NCI-H2107 (cell line): ENCODE data around the gene SHOX.
"Not testable (repeated sequence)": the region's sequence is repeated elsewhere in the genome, so short reads cannot be mapped to it uniquely, and the experiment has no call there.

ENCODE experiments used
- DNase-seq: peaks from one replicate; lab custom pipeline; 2025; lab: John Stamatoyannopoulos, UW

SHOX gene

DNA sequence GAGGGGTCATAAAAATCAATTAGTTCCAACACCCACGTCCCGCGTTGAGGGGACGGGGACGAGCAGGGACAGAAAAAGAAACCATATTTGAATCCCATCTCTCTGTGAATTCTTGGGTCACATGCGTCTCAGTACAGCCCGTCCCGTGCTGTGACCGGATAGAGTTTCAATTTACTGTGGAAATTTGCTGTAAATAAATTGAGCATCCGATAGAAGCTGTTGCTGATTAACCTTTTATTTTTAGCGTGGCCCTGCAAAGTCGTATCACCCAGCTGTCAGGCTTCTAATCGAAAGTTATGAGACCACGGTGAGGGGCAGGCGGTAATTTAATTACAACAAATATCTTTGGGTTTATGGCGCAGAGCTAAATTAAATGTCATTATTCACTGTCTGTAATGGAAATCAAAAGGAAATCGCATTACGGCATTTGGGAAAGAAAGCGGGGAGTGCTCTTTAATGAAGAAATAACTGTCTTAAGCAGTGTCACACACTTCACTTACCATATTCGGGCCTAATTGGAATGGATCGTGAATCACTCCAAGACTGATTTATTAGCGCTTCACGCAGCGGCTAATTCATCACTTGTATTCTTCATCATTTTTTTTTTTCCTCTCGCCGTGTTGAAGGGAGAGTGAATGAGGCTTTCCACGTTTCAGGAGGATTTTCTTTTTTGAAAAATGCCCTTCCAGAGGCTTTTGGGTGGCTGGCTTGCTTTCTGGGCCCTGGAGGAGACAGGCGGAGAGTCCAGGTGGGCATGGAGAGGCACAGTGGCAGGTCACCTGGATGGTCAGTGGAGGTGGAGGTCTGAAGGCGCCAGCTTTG lies 7.3 kb downstream of the SHOX start:
- DNase-seq, result no peak

DNA sequence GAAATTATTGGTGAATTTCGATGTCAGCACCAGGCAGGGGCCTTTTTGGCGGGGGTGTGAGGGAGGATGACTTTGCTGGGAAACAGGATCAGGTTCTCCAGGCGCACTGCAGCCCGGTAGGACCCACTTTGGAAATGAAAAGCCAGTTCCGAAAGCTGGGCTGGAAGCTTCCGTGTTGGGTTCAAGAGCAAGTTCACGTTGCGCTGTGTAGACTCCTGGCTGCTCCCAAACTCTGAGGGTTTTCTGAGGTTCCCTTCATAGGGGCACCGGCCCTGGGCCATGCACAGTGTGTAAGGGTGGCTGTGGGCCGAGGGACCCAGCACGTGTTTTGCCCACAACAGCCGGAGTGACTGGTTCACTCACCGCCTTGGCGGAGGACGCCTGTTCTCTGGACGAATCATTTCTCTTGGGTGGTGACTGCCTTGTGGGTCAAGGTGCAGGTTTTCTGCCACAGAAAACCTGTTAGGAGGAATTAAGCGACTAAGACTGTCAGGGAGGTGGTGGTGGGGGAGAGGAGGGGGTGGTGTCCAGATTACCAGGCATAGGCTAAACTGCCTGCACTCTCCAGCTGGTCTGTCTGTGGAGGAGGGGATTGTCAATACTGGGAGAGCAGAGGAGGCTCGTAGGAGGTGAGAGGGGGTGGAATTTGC lies 8.0 kb downstream of the SHOX start:
- no peak for DNase-seq

DNA sequence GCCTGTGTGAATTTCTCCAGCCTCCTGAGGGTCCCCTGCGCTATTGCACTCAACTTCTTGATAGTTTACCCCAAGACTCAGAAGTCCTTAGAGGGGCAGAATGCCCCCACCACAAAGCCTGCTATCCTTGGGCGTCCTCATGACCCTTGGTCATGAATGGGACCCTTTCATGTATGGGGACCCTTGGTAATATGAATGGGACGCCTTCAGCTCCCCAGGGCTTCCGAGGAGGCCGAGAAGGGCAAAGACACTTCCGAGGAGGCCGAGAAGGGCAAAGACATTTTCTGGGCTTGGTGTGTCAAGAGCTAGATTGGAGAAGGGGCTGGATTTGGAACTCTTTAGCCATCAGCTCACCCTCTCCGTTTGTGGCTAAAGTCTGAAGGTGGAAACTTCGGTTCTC lies 8.6 kb downstream of the SHOX start:
- DNase-seq, result no peak

DNA sequence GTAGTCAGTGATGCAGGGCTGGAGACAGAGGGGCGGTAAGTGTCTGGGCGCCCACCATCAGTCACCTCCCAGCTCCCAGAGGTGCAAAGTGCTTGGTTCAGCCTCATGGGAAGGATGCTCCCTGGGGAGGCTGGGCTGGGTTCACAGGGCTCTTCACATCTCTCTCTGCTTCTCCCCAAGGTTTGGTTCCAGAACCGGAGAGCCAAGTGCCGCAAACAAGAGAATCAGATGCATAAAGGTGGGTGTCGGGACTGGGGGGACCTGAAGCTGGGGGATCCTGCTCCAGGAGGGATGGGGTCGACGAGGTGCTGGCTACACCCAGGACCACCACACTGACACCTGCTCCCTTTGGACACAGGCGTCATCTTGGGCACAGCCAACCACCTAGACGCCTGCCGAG lies 10.1 kb downstream of the SHOX start:
- no peak for DNase-seq

DNA sequence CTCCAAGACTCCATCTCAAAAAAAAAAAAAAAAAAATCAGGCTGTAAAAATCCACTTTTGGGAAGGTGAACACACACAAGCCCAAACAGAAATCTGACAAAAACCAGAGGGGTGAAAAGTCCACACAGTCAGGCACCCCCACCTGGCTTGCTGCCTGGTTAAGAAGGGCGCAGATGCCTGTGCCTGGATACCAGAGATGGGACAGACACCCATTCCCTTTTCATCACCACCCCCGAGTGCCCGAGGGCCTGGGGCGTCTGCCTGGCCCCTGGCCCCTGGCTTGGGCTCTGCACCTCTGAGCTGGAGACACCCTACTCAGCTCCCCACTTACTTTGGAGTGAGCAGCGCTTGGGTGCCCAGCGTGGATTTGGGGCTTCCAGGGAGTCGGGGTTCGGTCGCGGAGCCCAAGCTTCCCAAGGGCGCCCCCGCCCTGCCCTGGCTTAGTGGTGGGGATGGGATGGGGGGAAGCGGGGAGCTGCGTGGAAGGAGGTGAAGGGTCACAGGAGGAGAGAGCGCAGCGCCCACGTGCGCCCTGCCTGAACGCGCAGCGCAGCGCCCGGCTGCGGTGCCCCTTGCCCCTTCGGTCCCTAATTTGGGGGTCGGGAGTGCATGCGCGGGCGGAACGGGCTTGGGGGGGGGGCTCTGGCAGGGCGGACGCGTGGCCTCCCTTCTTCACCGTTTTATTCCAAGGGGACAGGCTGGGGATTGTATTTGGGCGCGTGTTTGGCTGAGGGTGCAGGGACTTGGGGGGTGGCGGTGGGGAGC lies 11.3 kb downstream of the SHOX start:
- no peak for DNase-seq

DNA sequence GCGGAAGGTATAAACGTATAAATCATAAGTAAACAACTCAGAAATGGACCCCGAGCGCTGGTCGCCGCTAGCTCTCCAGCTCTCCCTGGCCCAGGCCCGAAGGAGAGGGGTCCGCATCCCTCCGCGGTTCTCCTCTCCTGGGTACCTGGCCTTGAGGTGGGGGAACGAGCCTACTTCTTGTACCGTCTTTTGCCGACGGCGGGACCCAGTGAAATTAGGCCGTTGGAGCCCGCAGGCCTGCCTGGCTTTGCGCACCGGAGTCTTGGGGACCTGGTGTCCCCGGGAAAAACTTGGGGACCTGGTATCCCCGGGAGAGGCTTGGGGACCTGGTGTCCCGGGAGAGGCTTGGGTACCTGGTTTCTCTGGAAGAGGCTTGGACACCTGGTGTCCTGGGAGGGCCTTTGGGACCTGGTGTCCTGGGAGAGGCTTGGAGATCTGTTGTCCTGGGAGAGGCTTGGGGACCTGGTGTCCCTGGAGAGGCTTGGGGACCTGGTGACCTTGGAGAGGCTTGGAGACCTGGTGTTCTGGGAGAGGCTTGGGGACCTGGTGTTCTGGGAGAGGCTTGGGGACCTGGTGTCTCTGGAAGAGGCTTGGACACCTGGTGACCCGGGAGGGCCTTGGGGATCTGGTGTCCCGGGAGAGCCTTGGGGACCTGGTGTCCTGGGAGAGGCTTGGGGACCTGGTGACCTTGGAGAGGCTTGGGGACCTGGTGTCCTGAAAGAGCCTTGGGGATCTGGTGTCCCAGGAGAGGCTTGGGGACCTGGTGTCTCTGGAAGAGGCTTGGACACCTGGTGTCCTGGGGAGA lies 12.0 kb downstream of the SHOX start:
- no peak for DNase-seq

DNA sequence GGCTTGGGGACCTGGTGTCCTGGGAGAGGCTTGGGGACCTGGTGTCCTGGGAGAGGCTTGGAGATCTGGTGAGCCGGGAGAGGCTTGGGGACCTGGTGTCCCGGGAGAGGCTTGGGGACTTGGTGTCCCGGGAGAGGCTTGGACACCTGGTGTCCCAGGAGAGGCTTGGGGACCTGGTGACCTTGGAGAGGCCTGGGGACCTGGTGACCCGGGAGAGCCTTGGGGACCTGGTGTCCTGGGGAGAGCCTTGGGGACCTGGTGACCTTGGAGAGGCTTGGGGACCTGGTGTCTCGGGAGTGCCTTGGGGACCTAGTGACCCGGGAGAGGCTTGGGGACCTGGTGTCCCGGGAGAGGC lies 12.6 kb downstream of the SHOX start:
- DNase-seq, result no peak

DNA sequence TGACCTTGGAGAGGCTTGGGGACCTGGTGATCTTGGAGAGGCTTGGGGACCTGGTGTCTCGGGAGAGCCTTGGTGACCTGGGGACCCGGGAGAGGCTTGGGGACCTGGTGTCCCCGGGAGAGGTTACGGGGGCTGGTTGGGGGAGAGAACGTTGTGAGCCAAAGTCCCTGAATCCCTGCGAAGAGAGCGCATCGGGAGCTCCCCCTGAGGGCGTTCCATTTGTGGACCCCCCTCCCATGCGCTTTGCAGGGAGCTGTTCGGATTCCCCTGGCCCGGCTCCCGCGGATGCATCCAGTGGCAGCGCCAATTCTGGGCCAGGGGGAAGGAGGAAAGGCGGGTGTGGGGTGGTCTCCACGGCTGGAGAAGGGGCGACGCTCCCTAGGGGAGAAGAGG lies 13.3 kb downstream of the SHOX start:
- no peak for DNase-seq

DNA sequence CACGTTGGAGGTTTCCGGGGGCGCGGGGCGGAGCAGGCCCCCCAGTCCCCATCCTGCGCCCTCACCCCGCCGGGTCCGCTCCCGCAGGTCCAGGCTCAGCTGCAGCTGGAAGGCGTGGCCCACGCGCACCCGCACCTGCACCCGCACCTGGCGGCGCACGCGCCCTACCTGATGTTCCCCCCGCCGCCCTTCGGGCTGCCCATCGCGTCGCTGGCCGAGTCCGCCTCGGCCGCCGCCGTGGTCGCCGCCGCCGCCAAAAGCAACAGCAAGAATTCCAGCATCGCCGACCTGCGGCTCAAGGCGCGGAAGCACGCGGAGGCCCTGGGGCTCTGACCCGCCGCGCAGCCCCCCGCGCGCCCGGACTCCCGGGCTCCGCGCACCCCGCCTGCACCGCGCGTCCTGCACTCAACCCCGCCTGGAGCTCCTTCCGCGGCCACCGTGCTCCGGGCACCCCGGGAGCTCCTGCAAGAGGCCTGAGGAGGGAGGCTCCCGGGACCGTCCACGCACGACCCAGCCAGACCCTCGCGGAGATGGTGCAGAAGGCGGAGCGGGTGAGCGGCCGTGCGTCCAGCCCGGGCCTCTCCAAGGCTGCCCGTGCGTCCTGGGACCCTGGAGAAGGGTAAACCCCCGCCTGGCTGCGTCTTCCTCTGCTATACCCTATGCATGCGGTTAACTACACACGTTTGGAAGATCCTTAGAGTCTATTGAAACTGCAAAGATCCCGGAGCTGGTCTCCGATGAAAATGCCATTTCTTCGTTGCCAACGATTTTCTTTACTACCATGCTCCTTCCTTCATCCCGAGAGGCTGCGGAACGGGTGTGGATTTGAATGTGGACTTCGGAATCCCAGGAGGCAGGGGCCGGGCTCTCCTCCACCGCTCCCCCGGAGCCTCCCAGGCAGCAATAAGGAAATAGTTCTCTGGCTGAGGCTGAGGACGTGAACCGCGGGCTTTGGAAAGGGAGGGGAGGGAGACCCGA lies 14.0 kb downstream of the SHOX start:
- DNase-seq, result no peak

DNA sequence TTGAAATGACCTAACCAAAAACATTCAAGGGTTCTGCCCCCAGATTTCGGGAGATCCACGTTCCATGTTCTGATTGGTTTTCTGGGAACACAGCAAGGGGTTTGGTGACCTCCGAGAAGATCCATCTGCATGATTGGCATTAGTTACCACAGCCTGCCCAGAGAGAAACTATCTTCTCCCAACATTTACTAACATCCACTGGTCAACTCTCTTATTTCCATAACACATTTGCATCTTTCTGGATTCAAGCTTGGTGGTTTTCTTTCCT lies 15.6 kb downstream of the SHOX start:
- no peak for DNase-seq

DNA sequence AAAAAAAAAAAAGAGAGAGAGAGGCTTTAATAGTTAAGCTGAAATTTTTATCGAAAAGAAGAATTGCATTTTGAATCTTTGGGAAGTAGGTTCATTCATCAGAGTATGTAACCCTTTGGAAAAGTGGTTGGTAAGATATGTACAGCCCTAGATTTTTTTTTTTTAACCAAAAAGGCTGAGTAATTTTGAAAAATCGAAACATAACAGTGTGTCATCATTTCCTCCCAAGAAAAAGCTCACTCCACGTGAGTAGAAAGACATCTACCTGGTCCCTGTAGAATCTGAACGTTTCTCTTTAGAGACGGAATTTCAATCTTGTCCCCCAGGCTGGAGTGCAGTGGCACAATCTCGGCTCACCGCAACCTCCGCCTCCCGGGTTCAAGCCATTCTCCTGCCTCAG lies 16.2 kb downstream of the SHOX start:
- DNase-seq, result no peak

DNA sequence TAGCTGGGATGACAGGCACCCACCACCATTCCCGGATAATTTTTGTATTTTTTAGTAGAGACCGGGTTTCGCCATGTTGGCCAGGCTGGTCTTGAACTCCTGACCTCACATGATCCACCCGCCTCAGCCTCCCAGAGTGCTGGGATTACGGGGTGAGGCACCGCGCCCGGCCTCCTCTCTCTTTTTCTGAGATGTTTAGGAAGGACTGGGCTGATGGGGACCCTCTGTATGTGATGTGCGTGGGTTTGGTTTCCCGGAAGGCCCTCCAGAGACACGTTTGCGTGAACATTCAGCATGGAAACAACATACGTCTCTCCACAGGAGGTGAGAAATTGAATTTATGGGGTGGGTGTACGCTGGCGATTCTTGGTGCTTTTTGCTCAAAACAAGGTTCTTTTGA lies 18.6 kb downstream of the SHOX start:
- DNase-seq, result no peak

DNA sequence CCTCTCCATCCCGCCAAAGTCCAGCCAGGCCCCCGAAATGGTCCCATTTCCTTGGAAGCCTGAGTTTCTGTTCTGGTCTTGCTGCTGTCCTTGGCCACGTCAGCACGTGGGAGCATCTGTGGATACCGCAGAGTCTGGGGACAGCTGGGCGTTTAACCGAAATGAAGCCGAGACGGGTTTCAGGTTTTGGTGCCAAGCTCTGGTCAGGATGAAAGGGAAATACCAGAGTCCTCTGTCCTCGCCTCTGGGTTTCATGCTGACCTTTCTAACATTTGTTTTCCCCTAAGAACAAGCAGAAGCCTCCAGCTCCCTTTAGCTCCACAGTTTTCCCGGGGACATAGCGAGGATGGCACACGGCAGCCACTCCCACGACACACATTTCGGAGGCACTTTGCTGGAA lies 19.7 kb downstream of the SHOX start:
- DNase-seq, result no peak

DNA sequence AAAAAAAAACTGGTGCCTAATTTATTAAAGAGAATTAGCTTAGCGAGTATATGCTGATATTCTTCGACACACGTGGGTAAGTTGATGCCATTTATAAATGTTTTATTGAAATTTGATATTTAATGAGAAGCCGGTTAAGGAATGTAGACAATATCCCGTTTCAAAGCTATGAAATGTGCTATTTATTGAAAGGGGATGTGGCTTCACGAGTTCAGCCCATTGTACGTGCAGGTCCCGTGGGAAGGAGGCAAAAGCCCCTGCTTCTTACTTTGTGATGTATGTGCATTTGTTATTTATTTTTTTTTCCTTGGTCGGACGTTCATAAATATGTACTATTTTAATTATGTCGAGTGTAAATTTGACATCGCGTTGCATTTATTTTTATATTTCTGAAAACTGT lies 20.2 kb downstream of the SHOX start:
- no peak for DNase-seq

DNA sequence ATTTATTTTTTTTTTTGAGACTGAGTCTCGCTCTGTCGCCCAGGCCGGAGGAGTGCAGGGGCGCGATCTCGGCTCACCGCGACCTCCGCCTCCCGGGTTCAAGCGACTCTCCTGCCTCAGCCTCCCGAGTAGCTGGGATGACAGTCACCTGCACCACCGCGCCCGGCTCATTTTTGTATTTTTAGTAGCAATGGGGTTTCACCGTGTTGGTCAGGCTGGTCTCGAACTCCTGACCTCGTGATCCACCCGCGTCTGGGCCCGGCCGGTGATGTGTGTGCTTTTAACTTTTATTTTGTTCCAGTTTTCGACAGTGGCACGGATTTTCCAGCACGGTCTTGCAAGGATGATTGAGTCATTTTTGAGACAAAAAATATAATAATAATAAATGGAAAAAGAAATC lies 21.3 kb downstream of the SHOX start:
- DNase-seq, result not testable (repeated sequence)

DNA sequence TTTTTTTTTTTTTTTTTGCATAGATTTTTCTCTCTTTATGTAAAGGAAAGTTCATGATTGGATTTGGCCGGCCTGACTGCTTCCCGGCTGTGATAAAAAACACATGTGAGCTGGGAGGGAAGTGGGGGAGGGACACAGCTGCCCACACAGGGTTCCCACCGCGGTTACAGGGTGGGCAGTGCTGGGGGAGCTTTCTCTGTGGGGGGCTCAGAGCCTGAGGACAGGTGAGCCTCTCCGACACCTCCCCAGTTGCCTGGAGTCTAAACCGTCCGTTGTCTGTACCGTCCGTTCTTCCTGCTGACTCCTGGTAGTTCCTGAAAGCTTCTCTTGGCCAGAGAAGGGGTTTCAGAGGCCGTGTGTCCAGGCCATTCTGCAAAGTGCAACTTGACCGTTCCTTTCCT lies 21.8 kb downstream of the SHOX start:
- DNase-seq, result no peak

DNA sequence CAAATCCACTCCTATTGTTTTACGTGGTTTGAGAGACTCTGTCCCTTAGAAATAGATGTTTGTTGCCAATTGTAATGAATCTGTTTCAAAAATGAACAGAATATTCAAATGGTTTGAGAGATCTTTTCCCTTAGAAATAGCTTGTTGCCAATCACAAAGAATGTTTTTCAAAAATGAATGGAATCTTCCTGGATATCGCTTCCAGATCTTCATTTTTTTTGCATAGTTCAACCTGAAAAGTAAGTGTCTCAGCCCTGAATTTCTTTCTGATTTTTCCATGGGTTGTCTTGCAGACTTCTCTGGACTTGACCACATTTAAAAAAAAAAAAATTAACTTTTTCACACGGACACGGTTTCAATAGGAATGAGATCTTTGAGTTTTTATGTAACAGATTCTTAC lies 22.7 kb downstream of the SHOX start:
- DNase-seq, result no peak

DNA sequence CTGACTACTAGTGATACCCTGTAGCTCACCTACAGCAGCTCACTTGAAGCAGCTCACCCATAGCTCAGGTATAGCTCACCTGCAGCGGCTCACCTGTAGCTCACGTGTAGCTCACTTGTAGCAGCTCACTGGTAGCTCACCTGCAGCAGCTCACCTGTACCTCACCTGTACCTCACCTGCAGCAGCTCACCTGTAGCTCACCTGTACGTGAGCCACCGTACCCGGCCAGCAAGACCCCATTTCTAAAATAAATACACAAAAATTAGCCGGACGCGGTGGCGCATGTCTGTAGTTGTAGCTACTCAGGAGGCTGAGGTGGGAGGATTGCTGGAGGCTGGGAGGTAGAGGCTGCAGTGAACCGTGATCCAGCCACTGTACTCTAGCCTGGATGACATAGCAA lies 30.6 kb downstream of the SHOX start:
- no peak for DNase-seq

DNA sequence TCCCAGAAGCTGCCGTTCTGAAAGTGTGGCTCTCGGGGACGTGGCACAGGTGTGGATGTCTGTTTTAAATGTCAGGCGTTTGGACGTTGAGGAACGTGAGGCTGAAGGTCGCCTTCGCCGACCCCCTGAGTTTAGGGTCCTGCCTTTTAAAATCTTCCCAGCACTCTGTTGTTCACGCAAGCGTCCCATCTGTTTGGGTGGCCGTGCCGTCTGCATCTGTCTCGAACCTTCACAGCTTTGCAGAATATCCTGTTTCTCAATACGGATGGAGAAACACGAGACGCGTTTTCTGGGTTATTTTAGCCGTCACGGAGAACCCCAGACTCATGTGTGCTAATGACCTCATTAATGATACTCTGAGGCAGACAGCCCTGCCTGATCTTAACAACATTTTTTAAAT lies 31.5 kb downstream of the SHOX start:
- no peak for DNase-seq

DNA sequence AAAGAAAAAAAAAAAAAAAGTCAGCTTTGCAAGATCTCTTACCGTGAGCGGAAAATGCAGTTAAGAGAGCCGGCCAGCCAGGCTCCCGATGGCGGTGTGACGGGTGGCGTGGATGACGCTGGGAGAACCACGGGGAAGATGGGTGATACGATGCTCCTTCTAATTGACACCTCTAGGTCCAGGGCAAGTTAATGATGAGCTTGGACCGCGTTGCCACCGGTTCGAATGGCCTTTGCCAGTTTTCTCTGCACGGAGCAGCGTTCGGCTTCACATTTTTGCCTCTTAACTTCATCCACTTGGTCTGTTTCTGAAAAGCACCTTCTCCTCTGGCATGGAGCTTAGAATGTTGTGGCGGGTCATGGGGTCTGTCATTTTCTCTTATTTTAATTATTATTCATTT lies 33.2 kb downstream of the SHOX start:
- no peak for DNase-seq
